Measurements from ENCODE around the gene ST8SIA4.
"Not testable (repeated sequence)": the region's sequence is repeated elsewhere in the genome, so short reads cannot be mapped to it uniquely, and the experiment has no call there.

The ST8SIA4 gene

DNA sequence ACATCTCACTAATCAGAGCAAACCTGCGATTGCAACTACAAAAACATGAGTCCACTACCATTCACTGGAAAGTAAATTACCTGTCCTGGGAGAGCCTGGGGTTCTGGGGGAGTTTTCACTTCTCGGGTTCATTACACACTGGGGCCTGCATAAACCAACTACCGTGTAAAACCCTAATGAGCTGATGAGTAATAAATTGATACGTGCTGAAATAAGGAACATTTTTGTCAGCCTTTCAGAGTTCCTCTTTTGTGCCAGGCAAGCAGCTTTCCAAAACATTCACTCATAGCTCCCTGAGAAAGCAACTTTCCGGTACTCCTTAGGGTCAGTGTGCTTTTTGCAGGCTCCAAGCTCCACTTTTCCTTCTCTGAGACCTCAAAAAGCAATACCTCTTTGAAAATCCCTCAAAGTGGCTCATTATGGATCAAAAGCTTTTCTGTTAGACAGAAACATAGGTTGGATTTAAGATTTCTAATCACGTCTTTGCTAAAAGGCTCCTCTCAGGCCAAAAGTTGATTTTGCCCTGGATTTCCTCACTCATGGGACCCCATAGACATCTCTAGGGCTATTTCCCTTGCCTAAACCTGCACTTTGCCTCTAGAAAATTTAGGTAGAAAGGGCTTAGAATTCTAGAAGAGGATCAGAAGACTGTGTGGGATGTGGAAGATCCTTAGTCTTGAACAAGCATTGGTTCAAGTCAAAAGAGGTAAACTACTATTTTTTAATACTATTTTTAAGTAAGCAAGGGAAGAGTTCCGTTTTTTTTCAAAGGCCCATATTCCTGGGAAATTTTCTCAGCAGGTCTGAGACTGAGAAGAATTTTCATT lies 74.8 kb downstream of the ST8SIA4 start:
- no peak for DNase-seq

GRCh38 chr5:100827481-100827889 lies 75.6 kb downstream of the ST8SIA4 start:
- peak; percentile 53 to 72 for DNase-seq

DNA sequence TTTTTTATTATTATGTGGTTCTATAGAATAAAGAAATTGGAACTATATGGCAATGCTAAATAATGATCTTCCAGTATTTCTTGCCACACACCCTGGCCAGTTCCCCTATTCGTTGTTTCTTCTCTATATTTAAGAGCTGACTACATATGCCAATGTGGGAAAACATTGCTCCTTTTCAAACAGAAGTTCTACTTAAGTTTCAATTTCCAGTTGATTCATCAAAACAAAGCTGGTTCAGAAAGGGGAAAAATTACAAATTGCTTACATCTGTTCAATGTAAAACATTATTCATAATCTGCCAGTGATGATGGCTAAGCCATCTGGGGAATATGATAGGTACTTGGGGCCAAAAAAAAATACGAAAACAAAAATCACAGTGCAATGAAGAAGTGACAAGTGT lies 76.9 kb downstream of the ST8SIA4 start:
- DNase-seq = no peak

GRCh38 chr5:100824635-100825034 lies 78.4 kb downstream of the ST8SIA4 start:
- no peak for DNase-seq

DNA sequence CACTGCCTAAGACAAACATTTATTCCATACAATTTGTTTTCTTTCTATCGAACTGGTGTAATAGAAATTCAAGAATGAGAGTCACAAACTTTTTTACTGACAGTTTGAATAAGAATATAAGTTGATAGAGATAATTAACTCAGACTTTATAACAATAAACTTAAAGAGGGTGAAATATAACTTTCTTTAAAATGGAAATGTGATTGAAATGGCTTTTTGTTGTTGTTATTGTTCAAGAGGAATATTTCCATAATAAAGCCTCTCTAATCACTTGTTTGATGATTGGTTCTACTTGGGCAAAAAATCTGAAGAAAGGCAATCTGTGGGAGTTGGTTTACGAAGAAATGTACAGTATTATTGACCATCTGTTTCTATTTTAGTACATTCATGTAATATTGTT lies 79.3 kb downstream of the ST8SIA4 start:
- no peak for DNase-seq

DNA sequence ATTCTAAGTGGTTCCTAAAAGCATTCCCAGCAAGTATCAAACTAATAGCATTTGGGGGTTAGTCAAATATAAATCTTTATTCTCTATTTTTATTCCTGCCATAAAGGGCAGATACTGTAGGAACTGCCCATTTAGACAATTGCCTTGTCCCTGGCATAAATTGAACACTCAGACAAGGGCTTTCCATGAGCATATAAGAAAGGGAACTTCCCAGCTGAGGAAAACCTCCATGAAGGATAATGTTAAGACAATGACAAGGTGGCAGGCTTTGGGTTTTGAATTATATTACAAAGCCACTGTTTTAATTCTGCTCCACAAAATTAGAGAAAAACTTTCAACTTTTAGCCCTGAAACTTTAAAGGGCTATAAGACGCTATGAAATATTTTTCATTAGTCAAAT lies 81.3 kb downstream of the ST8SIA4 start:
- DNase-seq = no peak

DNA sequence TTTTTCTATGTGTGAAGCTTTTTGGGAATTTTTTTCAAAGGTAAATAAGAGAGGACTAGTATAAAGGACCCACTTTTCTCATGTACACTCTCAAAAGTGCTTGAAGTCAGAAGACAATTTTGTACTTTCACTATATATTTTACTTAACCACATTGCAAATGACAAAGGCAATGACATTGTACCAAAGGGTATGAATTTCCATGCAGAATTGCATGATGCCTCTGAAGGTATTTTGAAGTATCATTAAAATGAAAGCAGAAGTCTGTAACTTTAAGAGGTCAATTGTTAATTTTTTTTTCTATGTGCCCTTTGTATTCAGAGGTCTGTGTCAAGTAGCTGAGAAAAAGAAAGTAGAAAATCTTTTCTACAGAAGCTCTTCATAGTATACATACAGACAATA lies 84.7 kb downstream of the ST8SIA4 start:
- DNase-seq = no peak

DNA sequence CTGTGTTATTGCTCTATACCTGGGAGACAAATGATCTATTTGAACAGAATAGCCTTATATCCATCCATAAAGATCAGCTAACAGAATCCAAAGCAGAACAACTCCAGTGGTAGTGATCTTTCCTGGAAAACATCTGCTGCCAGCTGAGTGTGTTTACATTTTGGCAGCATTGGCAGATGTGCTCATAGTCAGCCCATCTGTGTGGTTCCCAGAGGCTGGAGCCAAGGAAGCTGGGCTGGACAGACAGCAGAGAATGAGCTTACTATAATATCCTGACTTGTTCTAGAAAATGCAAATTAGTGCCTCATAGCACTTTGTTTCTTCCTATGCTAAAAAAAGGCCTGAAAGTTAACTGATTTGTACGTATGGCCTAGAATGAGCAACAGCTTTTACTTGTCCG lies 99.7 kb downstream of the ST8SIA4 start:
- no peak for DNase-seq

- DNase-seq = no peak
These were observed 100.9 kb downstream of the ST8SIA4 start for GRCh38 chr5:100802208-100802607.

DNA sequence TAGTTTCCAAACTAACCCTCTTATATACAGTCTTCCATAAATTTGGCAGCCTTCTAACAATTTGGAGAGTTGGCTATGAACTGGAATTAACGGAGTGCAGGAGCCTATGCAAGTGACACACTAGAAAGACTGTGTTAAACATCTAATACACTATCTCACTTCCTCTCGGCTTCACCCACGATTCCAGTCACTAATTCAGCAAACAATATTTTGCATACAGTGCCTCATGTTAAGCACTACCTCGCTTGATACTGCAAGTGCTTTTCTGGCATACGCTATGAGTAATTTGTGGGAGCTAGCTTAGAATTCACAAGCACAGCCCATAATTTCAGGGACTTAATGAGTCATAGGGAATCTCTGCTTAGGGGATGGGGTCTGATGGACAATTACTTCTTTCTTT lies 102.5 kb downstream of the ST8SIA4 start:
- DNase-seq = no peak

- no peak for DNase-seq
These were observed 103.9 kb downstream of the ST8SIA4 start for GRCh38 chr5:100799166-100799565.

DNA sequence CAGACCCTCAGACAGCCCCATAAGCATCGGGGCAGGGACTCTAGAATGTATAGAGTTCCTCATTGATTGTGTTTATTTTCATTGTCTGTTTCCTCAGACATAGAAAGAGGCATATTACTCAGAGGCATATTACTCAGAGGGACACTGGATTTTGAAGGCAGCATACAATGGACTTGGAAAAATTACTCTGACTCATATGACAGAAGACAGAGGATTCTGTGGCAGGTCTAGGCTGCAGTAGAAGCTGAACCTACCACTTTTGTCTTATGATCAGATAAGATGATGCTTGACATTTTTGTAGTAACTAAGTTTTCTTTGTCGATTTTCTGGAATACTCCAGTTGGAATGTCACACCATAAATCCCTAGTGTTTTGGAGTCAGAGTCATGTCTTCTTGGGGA lies 105.2 kb downstream of the ST8SIA4 start:
- no peak for DNase-seq

DNA sequence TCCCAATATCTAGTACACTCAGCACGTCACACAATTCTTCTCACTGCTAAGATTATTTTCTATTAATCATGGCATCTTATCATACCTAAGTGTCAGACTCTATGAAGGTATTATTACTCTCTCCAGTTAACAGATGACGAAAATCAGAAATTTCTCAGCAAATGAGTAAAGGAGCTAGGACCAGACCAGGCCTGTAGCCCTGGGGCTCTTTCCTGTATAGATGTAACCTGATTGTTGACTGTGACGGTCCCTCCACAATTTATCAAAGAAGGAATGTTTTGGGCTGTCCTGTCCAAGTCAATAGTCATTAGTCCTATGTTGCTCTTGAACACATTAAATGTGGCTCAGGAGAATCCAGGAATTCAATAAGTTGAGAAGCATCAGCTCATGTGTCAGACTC lies 106.2 kb downstream of the ST8SIA4 start:
- DNase-seq = no peak

DNA sequence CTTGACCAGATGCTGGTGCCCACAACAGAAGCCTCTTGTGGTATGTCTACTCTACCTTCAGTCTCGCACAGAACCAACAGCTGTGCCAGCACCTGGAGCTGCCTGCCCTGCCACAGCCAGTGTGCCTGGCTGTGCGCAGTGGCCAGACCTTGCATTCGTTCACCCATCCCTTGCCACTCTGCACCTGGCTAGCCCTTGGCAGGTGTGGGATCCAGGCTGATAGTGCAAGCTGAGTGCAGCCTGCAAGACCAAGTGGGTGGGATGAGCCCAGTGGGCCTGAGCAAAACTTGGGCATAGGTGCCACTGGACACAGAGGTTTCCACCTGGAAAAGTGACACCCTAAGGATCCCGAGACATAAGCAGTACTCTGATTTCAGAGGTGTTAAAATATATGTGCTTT lies 108.2 kb downstream of the ST8SIA4 start:
- DNase-seq = no peak

- DNase-seq = no peak
These were observed 108.9 kb downstream of the ST8SIA4 start for GRCh38 chr5:100794218-100794617.

GRCh38 chr5:100792781-100793180 lies 110.3 kb downstream of the ST8SIA4 start:
- DNase-seq = no peak

DNA sequence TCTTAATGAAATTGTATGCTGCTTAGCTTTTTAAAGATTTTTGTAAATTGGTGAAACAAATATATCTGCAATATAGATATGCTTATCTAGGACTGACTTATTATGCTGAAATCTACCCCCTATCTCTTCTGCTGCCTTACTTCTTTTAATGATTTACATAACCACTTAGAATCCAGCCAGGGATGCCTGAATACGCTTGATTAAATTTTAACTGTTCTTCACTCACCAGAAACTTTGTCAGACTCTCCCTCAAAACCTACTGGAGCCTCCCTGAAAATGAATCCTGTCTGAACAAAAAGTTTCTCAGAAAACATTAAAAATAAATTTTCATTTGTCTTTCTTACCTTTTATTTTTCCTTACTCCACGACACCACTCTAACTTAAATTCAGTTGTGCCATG lies 111.7 kb downstream of the ST8SIA4 start:
- no peak for DNase-seq

DNA sequence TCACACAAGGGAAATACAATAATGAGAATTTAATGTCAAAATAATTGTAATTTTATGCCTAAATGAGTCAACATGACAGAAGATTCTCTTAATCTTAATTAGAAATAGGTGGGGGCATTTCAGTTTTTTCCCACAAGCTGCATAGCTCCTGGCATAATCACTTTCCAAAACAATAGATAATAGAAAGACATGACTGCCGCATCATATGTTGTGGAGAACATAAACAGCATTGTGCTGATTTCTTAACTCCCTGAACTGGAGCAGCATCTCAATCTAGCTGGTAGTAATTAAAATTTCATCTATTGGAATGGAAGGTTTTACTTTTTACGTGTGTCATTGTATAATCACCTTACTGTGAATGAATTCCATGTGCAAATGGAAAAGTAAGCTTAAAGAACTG lies 112.1 kb downstream of the ST8SIA4 start:
- DNase-seq = no peak

GRCh38 chr5:100790170-100790665 lies 112.9 kb downstream of the ST8SIA4 start:
- no peak for DNase-seq

DNA sequence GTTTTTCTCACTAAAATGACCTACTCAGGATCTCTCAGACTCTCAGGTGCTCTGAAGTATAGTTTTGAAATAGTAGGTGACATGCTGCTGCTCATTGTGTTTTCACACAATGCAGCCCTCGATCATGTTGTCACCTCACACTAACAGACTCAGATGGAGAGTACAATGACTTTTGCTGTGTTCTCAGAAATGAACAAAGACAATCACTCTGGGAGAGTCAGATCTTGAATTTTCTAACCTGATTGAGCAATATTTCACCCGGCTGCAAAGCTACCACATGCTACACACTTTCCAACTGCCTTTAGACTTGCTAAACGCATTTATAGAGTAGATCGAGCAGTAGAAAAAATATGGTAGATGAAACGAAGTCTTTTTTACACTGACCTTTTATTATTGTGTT lies 113.4 kb downstream of the ST8SIA4 start:
- DNase-seq = no peak

GRCh38 chr5:100788417-100788816 lies 114.7 kb downstream of the ST8SIA4 start:
- DNase-seq = no peak

DNA sequence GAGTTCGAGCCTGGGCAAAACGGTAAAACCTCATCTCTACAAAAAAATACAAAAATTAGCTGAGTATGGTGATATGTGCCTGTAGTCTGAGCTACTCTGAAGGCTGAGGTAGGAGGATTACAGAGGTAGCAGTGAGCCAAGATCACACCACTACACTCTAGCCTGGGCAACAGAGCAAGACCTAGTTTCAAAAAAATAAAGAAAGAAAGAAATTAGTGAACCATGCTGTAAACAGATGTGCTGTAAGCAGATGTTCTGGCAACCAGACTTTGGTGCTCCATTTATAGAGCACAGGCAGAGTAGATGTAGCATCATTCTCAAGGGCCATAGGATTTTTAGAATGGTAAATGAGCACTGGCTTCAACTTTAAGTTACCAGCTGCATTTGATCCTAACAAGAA lies 115.4 kb downstream of the ST8SIA4 start:
- DNase-seq = no peak

GRCh38 chr5:100785536-100785935 lies 117.5 kb downstream of the ST8SIA4 start:
- DNase-seq = not testable (repeated sequence)

- no peak for DNase-seq
These were observed 122.7 kb downstream of the ST8SIA4 start for GRCh38 chr5:100780376-100780870.

Data from SW 1271 (cell line).